ENCODE measurements around the gene FTO. TPM values are rescaled to one million over a fixed set of nuclear protein-coding genes. Genes with fewer than 3 reads are reported as not detected.

FTO gene
- total RNA-seq, 1 donor from 2014 or later: 79.2 TPM

DNA sequence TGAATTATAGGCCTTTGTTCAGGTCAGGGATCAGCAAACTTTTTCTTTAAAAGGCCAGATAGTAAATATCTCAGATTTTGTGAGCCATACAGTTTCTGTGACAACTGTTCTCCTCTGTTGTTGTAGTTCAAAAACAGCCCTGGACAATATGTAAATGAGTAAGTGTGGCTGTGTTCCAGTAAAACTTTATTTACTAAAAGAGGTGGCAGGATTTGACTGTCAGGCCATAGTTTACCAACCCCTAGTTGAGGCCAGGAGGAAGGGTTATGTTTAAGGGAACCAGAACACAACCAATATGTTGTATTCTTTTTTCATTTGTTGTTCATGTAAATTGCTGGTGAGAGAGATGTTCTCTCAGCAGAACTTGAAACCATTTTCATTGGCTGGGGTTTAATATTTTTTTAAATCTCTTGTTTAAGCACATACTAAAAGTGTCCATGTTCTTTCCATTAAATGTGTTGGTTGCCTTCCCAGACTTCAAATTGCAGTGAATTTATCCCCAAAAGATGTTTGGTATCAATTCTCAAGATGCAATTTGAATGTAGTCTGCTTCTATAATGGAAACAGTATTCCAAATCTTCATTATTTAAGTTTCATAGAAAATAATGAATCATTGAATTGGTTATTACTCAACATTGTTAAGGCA, 260.3 kb downstream of the FTO start:
- DNase-seq (ENCODE audit: low spot score): no peak

DNA sequence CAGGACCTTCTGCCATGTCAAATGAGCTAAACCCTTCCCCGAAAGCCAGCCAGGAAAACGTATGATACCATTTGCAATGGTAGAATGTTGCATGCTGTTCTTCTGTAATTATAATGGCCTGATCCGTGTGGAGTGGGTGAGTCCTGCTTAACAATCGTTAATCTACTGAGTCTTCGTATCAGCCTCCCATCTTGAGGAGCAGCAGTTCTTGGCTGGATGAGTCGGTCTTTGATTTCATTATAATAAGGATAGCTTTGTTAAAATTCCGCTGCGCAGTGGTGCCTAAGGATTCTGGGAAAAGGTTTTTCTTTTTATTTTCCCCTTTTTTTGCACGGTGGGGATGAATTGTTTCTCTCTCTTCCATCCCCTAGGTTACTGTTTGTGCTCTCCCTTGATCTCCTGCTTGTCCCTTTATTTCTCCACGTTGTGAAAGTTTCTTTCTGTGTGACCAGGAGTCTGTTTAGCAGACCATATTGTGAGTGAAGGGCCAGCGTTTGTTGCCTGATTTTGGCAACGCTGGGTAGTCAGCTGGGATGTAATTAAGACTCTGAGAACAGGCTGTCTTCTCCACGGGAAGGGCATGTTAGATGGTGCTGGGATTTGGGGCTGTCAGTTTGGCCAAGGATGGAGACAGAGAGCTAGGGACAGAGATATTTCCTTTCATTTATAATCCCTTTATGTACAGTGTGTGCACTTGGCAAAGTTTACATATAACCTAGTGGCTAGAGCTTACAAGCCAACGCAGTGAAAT, 263.0 kb downstream of the FTO start:
- DNase-seq (ENCODE audit: low spot score): no peak

DNA sequence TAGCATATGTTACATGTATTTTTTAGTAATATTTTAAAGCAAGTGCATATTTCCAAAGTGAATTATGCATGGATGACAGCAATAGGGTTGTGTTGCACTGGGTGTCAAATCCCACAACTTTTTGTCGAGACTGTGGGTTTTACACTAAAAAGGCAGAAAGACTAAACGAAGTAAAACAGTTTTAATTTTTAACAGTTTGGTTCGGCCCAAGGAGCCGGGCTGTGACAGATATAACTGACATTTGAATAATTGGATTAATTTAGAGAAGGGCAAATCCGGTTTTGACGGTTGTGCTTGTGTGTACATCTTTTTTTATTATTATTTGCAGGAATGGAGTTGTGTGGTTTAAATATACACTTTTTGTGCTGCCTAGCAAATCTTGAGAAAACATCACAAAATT, 263.6 kb downstream of the FTO start:
- DNase-seq (ENCODE audit: low spot score): no peak

DNA sequence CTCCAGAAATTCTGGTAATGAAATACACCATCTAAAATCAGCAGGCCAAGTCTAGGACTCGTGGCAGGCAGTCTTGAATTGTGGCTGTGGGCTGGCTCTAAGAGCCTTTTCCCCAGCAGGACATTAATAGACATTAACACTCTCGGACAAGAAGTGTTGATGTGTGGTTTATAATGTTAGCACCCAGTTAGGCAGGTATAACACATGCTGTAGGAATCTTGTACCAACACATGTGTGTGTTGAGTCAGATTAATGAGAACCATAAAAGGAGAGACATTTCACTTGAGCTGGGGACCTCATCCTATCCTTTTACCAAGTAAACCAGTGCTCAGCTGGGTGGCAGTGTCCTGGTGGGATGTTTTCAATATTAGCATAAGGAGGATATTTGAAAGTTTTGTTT, 264.5 kb downstream of the FTO start:
- DNase-seq (ENCODE audit: low spot score): no peak

DNA sequence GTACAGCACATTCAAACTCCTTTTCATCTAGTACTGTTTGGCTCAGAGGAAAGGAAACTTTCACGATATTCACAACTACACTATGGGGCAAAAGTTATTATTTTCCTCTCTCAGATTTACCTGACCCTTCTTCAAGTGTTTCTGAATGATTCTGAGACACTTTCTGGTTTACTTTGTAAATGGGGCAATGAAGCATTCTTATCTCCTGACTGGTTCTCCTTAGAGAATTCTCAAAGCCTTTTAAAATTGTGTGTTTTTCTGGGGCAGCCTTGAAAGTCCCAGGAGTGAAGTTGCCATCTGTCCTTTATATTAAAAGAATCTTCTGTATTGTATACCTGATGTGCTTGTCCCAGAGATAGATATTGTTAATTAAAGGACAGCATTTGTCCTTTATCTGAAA, 264.9 kb downstream of the FTO start:
- no peak for DNase-seq (ENCODE audit: low spot score)

DNA sequence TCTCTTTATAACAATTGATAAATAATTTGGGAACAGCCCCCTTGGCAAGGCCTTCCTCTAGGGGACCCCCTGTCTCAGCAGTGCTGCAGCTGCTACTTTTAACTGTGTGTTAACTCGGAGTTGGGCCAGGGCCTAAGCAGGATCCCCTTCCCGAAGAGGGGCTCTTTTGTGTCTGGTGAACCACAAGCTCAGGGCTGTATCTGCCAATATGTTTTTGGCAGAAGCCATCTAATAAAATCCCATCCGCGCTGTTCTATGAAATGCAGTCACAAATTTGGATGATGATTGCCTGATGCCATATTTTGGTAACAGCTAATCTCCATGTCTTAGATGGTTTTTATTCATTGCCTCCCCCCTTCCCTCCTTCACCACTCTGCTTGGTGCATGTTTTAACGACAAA, 267.7 kb downstream of the FTO start:
- DNase-seq (ENCODE audit: low spot score): no peak

DNA sequence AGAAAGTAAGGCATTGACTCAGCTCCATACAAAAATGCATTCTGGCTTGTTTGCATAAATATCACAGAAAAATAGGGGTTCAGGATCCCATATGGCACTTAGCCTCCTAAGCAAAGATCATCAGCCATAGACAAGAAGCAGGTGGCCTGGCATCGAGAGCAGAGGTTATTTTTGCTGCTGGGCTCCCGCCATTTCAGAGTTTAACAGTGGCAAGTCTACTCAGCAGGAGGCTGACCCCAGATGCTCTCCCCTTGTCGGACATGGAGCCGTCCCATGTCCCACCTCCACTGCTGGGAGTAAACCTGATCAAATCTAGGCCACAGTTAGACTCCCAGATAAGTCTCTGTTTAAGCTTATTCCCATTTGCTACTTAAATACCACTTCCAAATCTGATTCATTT, 269.1 kb downstream of the FTO start:
- DNase-seq (ENCODE audit: low spot score): no peak

DNA sequence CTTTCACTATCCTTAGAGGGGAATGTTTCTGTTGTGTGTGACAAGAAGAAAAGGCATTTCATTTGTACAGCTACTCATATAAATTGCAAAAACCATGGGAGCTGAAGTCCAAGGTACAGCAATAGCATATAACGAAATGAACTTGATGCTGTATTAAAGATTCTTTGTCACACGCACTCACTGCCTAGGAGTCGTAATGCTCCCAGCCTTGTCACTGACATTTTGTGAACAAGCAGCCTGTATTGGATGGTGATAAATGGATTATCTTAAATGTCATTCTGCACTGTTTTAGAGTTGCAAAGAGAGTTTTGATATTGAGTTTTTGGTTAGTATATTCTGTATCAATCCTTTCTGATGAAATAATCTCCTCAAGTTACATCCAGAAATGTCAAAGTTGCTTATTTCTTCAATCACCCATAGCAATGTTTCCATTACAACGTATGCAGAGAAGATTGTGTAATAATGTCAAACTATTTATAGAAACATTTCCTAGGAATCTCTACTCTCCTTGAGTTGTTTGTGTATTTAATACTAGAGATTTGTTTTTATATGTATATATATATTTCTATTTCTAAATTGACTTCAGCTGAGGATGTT, 270.6 kb downstream of the FTO start:
- DNase-seq (ENCODE audit: low spot score): no peak

DNA sequence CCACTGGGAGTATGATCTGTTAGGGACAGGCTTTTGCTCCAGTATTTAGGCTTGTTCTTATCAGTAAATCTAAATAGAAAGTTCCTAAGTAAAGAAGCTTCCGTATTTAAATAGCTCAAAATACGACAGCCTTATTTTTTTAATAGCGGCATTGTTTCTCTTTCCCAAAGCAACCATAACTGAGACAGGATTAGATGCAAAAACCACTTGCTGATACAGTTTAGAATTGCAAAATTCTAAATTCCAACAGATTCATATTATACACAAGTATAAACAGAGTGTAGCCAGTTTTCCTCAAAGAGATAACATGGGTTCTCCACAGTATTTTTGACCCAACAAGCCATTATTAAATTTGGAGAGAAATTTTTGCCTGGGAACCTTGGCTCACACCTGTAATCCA, 276.7 kb downstream of the FTO start:
- DNase-seq (ENCODE audit: low spot score): no peak

DNA sequence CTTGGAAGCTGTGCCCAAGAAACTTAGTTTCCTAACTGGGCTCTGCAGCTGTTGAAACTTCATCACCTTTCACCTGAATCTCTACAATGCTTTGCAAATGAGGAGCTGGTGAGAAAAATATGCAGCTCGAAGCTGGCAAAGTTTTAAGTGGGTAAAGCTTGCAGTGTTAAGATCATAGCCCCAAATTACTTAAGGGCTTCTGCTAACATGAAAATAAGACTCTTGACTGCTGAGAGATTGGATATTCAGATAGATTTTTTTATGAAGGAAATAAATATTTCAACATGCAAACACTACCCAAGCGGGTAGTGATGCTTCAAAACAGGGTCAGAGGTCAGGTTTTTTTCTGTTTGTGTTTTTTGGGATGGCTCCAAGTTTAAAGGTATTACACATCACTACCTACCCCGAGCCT, 278.7 kb downstream of the FTO start:
- no peak for DNase-seq (ENCODE audit: low spot score)

DNA sequence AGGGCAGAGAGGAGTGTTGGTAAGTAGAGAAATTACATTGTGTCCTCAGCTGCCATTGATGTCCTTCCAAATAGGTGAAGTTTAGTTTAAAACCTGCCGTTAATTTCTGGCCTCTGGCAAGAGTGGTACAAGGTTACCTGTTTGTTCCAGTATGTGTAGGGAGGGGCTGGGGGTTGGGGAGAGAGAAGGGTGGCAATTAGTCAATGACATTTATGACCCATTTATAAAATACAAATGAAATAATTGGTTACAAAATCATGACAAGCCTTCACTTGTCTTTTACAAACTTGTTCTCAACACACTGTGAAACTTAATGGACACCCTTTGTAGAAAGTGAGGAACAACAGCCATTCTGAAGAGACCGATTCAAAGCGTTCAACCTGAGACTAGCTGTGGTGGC, 281.0 kb downstream of the FTO start:
- DNase-seq (ENCODE audit: low spot score): no peak

DNA sequence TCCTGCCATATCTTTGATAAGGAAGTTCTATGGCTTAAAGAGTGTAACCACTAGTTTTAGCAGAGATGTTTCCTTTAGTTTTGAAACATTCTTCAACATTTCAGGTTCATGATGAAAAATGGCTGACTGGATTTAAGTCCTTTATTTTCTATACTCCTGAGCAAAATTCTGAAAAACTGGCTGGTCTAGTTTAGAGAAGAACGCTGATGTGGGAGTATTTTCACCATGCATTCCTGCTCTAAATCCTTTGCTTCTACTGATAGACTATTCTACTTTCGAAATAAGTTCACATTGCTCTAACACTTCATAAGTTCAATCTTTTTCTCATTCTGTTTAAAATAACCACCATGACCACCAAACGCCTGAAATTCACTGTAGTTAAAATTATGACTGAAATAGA, 281.9 kb downstream of the FTO start:
- no peak for DNase-seq (ENCODE audit: low spot score)

DNA sequence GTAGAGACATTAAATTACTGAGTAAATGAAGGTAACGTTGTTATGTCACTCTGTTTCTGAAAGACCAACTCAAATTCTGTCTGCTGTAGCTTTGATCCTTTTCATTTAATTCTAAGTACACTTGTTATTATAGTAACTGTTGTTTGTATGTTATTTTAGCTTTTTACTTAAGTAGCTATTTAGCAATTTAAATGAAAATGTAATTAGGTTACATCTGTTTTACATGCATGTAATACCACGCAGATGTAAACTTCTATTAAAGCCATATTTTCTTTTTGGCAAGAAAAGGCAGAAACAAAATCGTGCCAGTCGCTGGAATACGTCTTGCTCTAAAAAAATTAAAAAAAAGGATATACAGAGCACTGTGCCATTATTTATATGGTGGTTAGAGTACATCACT, 282.8 kb downstream of the FTO start:
- DNase-seq (ENCODE audit: low spot score): no peak

DNA sequence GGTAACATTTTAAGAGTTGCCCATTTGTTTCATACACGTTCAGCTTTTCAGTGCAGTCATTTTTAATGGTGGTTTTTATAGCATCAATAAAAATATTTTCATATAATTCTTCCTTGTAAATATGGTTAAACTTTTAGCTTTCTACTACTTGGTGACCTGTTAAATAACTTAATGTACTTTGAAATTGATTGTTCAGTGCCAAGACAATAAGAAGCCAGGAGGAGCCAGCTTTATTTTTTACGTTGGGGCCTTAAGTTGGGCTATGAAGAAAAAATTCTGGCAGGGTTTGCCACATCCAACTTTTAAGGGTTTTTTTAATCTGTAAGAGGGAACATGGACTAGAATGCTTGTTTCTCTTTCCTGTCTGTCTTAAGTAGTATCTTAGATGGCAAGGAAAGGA, 284.2 kb downstream of the FTO start:
- DNase-seq (ENCODE audit: low spot score): no peak

DNA sequence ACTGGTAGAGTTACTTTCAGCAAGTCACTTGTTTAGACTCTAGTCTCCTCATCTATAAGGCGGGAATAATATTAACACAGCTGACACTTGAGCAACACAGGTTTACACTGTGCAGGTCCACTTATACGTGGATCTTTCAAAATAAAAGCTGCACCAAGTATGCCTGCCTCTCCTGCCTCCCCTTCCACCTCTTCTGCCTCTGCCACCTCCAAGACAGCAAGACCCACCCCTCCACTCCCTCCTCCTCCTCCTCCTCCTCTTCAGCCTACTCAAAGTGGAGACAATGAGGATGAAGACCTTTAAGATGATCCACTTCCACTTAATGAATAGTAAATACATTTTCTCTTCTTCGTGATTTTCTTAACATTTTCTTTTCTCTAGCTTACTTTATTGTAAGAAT, 285.6 kb downstream of the FTO start:
- DNase-seq (ENCODE audit: low spot score): no peak

DNA sequence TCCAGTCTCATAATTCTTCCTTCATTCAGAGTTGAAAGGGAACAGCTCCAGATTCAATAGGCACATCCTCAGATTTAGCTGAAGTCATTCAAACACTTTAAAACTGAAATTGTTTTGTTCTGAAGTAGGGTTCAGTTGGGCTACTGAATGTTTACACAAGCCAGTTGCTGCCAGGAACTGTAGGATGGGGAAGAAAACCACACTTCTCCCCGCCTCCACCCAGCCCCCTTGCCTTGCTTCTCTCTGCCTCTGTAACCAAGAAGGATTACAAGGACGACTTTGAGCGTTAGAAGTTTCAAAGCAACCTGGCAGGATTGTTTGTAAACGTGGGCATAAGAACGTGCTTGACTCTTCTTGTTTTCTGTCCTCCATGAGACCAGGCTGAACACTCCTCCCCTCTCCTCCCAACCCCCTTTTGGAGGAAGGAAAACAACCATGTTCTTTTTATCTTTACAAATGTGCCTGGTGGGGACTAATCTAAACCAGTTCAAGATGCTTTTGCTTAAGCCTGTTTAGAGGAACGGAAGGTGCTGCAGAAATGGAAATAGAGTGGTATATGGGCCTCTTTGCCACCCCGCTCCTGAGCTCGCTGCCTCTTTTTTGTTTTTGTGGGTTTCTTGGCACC, 287.9 kb downstream of the FTO start:
- no peak for DNase-seq (ENCODE audit: low spot score)

DNA sequence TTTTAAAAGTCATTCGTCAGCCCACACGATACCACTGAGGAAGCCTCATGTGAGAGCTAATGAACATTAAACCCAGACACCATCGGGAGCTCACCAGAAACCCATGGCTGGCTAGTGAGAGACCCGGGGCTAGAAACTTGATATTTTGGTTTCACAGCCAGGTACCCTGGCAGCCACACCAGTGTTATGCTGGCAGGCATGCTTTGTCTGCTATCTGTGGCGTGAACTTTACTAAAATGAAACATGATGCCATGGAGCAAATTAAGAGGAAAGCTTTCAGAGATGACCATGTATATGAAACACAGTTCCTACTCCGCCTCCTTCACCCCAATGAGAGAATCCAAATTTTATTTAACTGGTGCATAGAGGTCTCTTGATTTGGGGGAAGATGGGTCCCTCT, 291.4 kb downstream of the FTO start:
- DNase-seq (ENCODE audit: low spot score): no peak

DNA sequence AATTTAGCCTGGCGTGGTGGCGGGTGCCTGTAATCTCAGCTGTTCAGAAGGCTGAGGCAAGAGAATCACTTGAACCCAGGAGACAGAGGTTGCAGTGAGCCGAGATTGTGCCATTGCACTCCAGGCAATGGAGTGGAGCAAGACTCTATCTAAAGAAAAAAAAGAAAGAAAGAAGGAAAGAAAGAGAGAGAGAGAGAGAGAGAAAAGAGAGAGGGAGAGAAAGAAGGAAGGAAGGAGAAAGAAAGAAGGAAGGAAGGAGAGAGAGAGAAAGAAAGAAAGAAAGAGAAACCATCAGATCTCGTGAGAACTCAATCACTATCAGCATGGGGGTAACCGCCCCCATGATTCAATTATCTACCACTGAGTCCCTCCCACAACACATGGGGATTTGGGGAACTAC, 293.0 kb downstream of the FTO start:
- DNase-seq (ENCODE audit: low spot score): no peak

DNA sequence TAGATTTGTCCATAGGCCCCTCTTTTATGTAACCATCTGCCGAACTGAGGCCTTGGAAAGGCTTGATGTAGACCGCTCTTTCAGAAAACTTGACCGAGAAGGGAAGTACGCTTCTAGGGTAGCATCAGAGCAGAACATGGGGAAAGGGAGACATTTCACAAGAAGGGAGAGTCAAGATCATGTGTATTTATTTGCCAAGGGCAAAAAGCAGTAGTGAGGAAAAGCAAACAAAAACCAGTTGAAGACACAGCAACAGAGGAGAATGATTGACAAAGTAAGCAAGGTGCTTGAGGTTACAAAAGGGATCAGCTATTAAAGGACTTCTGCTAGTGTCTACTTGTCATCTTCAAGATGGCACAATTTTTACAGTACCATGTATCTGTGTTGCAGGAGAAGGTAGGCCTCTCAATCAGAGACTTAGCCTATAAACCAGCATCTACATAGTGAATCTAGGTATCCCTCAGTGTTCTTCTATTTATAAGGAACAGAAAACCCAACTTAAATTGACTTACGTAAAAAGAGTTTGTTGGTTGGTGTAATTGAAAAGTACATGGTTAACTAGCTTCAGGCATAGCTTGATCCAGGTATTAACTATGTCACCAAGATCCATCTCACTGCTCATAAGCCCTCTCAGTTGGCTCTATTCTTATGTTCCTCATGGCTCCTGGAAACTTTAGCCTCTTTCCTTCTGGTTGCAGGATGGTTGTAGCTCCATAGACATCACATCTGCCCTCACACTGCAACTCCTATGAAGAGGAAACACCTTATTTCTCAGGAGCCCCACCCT, 294.3 kb downstream of the FTO start:
- no peak for DNase-seq (ENCODE audit: low spot score)

DNA sequence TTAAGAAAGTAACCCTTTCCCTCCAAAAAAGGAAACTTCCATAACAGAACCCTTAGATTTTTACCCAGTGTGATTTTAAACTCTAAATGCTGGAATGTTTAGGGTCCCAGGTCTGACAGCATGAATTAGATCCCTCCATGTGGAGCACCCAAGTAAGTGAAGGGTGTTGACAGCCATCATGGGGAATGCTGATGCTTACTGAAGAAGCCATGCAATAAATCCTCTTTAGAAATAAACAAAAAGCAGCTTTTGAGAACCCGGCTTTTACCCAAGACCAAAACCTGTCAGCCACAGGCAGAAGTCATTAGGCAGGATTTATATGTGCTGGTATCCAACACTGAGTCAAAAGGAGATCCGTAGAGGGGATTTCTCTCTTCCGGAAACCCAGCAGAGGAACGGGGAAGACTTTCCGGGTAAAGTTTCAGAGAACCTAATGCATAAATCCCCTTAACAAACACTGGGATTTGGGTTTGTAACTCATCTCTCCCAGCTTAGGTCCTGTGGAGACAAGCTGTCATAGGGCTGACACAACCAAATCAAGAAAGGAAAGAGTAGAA, 295.1 kb downstream of the FTO start:
- DNase-seq (ENCODE audit: low spot score): no peak

DNA sequence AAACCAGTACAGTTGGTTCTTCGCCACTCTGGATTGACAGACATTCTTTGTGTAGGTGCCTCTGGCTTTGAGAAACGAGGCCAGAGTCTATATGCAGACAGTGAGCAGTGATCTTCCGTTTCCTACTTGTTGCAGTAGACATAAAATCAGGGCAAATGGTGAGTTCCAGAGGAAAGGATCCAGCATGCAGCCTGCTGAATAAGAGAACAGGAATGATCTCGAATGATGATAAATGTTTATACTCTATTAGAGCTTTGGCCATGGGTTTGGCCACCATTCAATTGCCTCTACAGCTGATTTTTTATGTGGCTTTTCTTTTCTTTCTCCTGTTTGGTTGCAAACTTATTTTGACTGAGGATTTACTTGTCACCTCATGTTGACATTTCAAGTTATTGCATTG, 295.9 kb downstream of the FTO start:
- DNase-seq (ENCODE audit: low spot score): no peak

DNA sequence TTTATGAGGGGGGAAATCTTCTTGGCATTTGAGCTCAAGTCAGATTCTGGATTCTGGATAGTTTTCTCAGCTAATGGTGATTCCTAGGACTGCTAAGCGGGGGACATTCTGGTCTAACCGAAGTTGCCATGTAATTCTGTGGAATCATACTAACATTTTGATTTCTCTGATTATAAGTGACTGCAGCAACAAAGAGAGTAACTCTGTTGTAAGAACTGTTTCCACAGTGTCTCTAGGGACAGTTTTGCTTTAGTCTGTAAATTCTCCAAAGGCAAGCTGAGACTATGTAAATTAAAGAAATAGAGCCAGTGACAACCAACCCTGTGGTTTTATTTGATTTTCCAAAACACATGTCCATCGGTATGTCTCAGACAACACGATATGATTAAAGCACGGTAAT, 296.4 kb downstream of the FTO start:
- DNase-seq (ENCODE audit: low spot score): no peak

Data from mucosa of gallbladder (tissue), 1 donor.